ENCODE data around the gene CISD1. TPM values are rescaled to one million over a fixed set of nuclear protein-coding genes. Genes with fewer than 3 reads are reported as not detected.
A peak's percentile ranks its signal among the peaks of the same experiment; 100 is the strongest.

CISD1 gene
- total and polyA plus RNA-seq, 9 of the 15 experiments (the other 6 are each of a cell fraction or from before 2014, with no cell fraction given), result 35.8 to 342 (median 118) TPM

DNA sequence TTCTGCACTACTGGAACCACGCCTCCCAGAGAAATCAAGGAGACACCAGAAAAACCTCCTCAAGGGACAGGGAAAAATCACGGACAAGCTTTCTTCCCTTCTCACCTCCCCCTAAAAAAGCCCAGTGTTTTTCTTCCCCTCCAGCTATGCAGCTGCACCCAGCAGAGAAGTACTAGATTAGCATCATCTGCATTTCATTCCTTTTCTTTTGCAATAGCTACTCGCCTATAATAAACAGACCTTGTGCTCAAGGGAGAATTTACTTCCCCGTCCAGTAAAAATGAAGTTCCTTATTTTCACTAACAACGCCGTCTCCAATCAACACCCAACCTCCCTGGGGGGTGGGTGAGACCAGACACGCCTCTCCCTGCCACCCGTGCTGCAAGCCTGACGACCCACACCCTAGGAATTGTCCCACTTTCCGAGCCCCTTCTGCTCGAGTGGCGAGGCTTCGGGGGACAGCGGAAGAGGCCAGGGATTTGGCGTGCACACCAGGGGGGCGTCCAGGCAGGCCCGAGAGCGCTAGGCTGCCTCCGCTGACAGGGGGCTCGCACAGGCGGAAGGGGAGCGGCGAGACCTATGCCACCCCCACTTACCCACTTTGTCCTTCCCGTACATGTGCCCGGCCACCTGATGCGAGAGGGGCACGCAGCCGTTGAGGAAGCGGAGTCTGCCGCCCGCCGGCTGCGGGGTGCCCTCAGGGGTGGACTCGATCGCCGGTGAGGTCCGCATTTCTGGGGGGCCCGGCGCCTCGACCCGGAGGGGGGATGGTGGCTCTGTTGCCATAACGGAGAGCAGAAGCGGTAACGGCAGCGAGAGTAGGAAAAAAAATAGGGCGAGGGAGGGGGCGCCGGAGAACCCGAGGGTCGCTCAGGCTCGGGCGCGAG, 1.9 kb upstream of the CISD1 start (continued):
- TF ChIP-seq, protein P1, sequence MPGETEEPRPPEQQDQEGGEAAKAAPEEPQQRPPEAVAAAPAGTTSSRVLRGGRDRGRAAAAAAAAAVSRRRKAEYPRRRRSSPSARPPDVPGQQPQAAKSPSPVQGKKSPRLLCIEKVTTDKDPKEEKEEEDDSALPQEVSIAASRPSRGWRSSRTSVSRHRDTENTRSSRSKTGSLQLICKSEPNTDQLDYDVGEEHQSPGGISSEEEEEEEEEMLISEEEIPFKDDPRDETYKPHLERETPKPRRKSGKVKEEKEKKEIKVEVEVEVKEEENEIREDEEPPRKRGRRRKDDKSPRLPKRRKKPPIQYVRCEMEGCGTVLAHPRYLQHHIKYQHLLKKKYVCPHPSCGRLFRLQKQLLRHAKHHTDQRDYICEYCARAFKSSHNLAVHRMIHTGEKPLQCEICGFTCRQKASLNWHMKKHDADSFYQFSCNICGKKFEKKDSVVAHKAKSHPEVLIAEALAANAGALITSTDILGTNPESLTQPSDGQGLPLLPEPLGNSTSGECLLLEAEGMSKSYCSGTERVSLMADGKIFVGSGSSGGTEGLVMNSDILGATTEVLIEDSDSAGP (CRISPR knock-in tag; IDR thresholded peaks at IDR 0.05), result no peak
- no peak for TF ChIP-seq KLF13 (tag; IDR thresholded peaks at IDR 0.05; ENCODE audit: borderline replicate concordance, low read depth)
- no peak for TF ChIP-seq ZNF133 (CRISPR knock-in tag; IDR thresholded peaks at IDR 0.05)
- TF ChIP-seq CREM (IDR thresholded peaks at IDR 0.05; ENCODE audit: low read depth), result peak; percentile 14; the same call in 1 of the 2 replicates
- TF ChIP-seq ELF1 (tag; IDR thresholded peaks at IDR 0.05), result 0 out of 2 replicates have a peak, but pooled peaks have one; percentile 20
- TF ChIP-seq, protein P2, sequence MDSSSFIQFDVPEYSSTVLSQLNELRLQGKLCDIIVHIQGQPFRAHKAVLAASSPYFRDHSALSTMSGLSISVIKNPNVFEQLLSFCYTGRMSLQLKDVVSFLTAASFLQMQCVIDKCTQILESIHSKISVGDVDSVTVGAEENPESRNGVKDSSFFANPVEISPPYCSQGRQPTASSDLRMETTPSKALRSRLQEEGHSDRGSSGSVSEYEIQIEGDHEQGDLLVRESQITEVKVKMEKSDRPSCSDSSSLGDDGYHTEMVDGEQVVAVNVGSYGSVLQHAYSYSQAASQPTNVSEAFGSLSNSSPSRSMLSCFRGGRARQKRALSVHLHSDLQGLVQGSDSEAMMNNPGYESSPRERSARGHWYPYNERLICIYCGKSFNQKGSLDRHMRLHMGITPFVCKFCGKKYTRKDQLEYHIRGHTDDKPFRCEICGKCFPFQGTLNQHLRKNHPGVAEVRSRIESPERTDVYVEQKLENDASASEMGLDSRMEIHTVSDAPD (CRISPR knock-in tag; IDR thresholded peaks at IDR 0.05), result no peak
- TF ChIP-seq PTTG1 (tag; IDR thresholded peaks at IDR 0.05; ENCODE audit: low read depth), result no peak
- TF ChIP-seq NFIC (IDR thresholded peaks at IDR 0.05), result no peak
- no peak for TF ChIP-seq SAFB2 (IDR thresholded peaks at IDR 0.05; ENCODE audit: borderline replicate concordance, low read depth, low read length, severe bottlenecking)
- TF ChIP-seq, protein P3, sequence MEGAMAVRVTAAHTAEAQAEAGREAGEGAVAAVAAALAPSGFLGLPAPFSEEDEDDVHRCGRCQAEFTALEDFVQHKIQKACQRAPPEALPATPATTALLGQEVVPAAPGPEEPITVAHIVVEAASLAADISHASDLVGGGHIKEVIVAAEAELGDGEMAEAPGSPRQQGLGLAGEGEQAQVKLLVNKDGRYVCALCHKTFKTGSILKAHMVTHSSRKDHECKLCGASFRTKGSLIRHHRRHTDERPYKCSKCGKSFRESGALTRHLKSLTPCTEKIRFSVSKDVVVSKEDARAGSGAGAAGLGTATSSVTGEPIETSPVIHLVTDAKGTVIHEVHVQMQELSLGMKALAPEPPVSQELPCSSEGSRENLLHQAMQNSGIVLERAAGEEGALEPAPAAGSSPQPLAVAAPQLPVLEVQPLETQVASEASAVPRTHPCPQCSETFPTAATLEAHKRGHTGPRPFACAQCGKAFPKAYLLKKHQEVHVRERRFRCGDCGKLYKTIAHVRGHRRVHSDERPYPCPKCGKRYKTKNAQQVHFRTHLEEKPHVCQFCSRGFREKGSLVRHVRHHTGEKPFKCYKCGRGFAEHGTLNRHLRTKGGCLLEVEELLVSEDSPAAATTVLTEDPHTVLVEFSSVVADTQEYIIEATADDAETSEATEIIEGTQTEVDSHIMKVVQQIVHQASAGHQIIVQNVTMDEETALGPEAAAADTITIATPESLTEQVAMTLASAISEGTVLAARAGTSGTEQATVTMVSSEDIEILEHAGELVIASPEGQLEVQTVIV (CRISPR knock-in tag; IDR thresholded peaks at IDR 0.05; ENCODE audit: borderline replicate concordance), result no peak
- no peak for TF ChIP-seq MYBL2 (IDR thresholded peaks at IDR 0.05; ENCODE audit: low read depth)
- no peak for TF ChIP-seq MYBL2 (CRISPR knock-in tag; IDR thresholded peaks at IDR 0.05; ENCODE audit: borderline replicate concordance)
- TF ChIP-seq XRCC5 (IDR thresholded peaks at IDR 0.05; ENCODE audit: low read depth, low read length), result no peak
- TF ChIP-seq COPS2 (conservative IDR thresholded peaks at IDR 0.05), result no peak
- TF ChIP-seq MEIS2 (IDR thresholded peaks at IDR 0.05; ENCODE audit: partially characterized antibody), result no peak
- TF ChIP-seq, protein P4, sequence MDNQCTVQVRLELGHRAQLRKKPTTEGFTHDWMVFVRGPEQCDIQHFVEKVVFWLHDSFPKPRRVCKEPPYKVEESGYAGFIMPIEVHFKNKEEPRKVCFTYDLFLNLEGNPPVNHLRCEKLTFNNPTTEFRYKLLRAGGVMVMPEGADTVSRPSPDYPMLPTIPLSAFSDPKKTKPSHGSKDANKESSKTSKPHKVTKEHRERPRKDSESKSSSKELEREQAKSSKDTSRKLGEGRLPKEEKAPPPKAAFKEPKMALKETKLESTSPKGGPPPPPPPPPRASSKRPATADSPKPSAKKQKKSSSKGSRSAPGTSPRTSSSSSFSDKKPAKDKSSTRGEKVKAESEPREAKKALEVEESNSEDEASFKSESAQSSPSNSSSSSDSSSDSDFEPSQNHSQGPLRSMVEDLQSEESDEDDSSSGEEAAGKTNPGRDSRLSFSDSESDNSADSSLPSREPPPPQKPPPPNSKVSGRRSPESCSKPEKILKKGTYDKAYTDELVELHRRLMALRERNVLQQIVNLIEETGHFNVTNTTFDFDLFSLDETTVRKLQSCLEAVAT (IDR thresholded peaks at IDR 0.05), result no peak
- TF ChIP-seq STAG1 (CRISPR knock-in tag; IDR thresholded peaks at IDR 0.05; ENCODE audit: borderline replicate concordance), result no peak
- TF ChIP-seq, protein P5, sequence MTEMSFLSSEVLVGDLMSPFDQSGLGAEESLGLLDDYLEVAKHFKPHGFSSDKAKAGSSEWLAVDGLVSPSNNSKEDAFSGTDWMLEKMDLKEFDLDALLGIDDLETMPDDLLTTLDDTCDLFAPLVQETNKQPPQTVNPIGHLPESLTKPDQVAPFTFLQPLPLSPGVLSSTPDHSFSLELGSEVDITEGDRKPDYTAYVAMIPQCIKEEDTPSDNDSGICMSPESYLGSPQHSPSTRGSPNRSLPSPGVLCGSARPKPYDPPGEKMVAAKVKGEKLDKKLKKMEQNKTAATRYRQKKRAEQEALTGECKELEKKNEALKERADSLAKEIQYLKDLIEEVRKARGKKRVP (CRISPR knock-in tag; IDR thresholded peaks at IDR 0.05), result no peak
- TF ChIP-seq ZNF717 (CRISPR knock-in tag; IDR thresholded peaks at IDR 0.05), result no peak
